HT-29 (cell line): ENCODE results near the gene TEAD3. TPM values are rescaled to one million over a fixed set of nuclear protein-coding genes. Genes with fewer than 3 reads are reported as not detected.

Source experiments
- DNase-seq: peaks from one replicate; pipeline ENCODE4 v3.0.0-alpha.2; 2015; ENCODE audit warnings: low spot score
- total RNA-seq: library from RNA; depleted of rRNA; stranded (reverse); fragments of >200 nt; shearing (Covaris generic); gene quantifications from 2 replicates; pipeline ENCODE4 v1.2.3, GENCODE V29; 2014

TEAD3 gene
- total RNA-seq, 1 experiment from 2014 or later: 27.4 TPM

- DNase-seq: no peak
These were observed 20.9 kb downstream of the TEAD3 start for GRCh38 chr6:35476004-35476403.

GRCh38 chr6:35475573-35475972, 21.3 kb downstream of the TEAD3 start:
- DNase-seq: no peak

- no peak for DNase-seq
These were observed 21.8 kb downstream of the TEAD3 start for GRCh38 chr6:35474942-35475570.

DNA sequence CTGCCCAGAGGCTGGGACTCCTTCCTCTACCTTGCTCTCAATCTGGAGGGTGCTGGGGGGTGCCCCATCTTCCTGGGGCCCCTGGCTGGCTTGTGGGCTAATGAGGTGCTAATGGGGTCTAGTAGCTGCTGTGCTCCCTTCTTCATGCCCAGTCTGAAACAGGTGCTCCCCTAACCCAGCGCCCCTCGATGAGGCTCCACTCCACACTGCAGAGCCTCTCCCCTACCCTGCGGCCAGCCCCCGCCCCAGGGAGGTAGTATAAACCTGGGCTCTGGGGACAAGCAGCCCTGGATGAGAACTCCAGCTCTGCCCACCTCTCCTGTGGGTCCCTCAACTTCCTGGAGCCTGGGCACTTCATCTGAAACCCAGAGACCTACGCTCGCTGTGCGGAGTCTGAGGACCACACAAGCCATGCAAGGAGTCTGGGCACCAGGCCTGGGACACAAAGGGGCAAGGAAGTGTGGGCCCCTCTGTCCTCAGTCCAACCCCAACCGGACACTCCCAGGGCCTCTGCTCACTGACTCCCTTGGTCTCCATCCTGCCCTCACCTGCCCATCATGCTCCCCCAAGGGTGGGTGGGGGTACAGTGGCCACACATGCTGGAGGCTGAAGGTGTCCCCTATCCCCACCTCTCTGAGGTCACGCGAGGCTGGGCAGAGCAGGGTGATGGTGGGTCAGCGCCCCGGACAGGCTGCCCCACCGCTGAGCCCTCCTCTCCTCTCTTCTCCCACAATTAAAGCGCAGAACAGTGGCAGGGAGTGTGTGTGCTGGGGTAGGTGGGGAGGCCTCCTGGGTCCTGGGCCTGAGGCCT, 22.5 kb downstream of the TEAD3 start:
- no peak for DNase-seq

- no peak for DNase-seq
These were observed 23.1 kb downstream of the TEAD3 start for GRCh38 chr6:35473850-35474130.

DNA sequence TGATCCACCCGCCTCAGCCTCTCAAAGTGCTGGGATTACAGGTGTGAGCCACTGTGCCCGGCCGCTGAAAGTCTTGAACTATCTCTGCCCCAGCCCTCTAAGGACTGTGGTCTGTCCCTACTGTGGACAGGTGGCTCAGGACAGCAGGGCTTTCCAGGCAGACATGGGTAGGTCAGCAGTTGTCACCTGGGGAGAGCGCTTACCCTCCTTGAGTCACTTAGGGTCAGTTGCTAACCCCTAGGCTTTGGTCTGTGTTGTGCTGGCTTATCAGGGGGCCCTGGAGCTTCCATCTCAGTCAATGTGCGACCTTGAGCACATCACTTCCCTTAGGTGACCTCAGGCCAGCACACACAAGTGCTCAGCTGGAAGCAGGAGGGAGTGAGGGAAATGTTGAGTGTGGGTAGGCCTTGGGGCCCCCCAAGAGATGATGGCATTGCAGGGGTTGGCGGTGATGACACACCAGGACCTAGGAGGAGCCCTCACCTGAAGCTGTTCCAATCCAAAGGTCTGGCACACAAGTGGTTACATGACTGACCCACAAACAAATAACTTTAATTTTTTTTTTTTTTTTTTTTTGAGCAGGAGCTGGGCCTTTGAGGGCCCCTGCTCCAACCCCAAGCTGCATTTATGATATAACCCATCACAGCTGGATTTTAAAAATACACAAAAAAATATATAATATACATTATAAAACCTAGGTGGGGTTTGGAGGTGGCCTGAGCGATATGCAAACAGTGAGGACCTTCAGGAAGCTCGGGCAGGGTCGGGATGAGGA, 23.6 kb downstream of the TEAD3 start:
- no peak for DNase-seq

- no peak for DNase-seq
These were observed 25.0 kb downstream of the TEAD3 start for GRCh38 chr6:35471836-35472345.

DNA sequence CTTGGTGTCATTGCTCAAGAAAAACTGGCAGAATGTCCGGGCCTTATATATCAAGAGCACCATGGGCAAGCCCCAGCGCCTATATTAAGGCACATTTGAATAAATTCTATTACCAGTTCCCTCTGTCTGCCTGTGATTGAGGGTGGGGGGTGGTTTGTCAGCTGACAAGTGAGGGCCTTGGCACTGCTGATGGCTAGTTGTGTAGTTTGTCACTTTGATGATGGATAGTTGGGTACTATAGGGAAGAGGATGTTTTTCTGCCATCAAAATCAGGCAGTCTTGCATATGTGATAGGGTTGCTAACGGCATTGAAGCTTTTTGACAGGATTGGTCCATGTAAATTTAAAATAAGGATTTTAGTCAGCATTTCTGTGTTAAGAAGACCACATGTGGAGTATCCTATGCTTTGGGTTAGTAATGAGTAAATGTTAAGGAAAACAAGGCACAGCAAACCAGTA, 26.2 kb downstream of the TEAD3 start:
- no peak for DNase-seq

DNA sequence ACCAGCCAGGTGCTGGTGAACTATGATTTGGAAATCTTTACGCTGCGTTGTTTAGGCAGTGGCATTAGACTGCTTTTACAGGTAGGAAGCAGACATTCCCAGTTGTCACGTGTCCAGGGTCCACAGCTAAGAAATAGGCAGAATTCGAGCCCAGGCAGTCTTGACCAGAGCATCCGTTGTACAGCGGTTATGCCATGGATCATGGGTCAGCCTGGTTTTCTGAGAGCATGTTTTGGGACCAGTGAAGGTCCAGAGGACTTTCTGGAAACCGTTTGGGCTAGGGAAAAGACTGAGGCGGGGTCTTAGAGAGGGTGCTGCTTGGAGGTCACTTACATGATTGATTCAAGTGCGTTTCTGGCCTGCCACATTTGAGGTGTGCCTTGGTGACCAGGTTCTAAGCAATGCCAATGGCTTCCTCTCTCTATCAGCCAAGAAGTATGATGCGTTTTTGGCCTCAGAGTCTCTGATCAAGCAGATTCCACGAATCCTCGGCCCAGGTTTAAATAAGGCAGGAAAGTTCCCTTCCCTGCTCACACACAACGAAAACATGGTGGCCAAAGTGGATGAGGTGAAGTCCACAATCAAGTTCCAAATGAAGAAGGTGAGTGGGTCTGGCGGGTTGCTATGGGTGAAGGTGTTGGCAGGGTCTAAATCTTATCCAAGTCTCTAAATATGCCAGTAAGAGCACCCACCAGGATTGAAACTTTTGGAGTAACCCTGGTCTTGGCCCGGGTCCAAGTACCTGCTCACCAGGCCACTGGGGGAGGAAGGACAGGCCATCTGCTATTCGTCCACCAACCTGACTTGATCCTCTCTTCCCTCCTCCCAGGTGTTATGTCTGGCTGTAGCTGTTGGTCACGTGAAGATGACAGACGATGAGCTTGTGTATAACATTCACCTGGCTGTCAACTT, 26.9 kb downstream of the TEAD3 start:
- peak; percentile 56 for DNase-seq

GRCh38 chr6:35468980-35469750, 27.7 kb downstream of the TEAD3 start:
- DNase-seq: peak; percentile 36

- peak; percentile 96 for DNase-seq
These were observed 28.5 kb downstream of the TEAD3 start, which contains the start of gene RPL10A for GRCh38 chr6:35468181-35468979. Gene RPL10A (plus strand): TSS chr6:35468401. CDS start chr6:35468435, 34 bp downstream.

- DNase-seq: no peak
These were observed 31.2 kb downstream of the TEAD3 start for GRCh38 chr6:35465646-35466045.

DNA sequence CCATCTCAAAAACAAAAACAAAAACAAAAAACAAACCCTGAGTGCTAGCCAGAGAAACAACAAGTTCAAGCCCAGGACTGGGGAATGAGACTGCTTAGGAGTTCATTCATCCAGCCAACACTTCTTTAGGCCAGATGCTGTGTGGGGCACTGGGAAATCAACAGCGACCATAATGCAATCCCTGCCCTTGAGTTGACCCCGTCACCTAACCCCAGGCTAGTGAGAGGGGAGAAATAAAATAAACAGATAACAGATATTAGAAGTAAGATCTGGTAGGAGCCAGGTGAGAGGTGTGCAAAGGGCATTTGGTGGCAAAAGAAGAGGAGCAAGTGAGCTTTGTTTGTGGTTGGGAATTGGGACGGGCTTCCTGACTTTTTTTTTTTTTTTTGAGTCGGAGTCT, 33.6 kb downstream of the TEAD3 start:
- no peak for DNase-seq

- no peak for DNase-seq
These were observed 35.6 kb downstream of the TEAD3 start for GRCh38 chr6:35461270-35461669.

GRCh38 chr6:35457907-35458306, 39.0 kb downstream of the TEAD3 start:
- no peak for DNase-seq

GRCh38 chr6:35454391-35455110, 42.3 kb downstream of the TEAD3 start:
- no peak for DNase-seq

DNA sequence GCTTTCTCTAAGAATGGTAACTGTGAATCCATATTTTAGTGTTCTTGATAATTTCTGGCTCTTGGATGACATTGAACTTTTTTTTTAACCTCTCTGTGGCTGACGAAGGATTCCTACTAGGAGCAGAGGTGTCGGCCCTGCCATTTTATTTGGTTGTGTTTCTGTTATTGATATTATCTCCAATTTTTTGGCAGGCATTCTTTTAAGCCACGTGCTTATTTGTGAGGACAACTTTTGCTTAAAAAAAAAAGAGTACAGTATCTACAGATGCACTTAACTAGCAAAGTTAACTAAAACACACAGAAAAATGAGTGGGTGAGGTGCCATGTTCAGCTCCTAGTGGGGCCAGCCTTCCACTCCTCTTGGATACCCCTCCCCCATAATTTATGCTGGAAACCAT, 43.6 kb downstream of the TEAD3 start:
- no peak for DNase-seq

DNA sequence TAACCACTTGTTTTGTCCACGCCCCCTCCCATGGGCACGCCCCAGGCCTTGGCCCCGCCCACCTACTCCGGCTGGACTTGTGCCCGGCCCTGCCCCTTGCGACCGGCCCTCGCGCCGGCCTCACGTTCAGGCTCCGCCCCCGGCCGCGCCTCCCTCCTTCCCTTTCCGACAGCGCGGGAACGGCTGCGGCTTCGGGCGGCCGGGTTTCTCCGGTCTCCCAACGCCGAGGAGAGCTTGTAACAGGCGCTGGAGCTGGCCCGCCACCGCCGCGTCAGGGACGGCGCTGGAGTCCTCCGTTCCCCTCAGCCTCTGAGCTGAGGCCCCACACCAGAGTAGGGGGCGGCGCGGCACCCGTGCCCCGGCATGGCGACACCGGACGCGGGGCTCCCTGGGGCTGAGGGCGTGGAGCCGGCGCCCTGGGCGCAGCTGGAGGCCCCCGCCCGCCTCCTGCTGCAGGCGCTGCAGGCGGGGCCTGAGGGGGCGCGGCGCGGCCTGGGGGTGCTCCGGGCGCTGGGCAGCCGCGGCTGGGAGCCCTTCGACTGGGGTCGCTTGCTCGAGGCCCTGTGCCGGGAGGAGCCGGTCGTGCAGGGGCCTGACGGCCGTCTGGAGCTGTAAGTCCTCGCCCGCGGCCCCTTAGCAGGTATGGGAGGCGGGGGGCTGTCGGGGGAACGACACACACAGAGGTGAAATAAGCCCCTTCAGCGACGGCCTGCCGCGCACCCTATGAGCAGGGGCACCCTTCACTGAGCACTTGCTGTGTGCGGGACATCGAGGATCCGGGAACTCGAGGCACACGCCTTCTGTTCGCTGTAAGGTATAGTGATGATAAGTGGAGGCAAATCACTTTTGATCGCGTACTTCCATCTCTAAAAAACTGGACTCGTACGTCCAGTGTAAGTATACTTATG, 44.4 kb downstream of the TEAD3 start, which contains the start of gene FANCE:
TSS of gene FANCE (plus strand) at position 156 of the 908 bp plus-strand sequence. CDS start at position 364, 208 bp downstream.
- DNase-seq: peak; percentile 92
